Transverse colon (tissue), 4 donors: ENCODE data around the gene EMX2. TPM values are rescaled to one million over a fixed set of nuclear protein-coding genes. Genes with fewer than 3 reads are reported as not detected.
"Not testable (repeated sequence)": the region's sequence is repeated elsewhere in the genome, so short reads cannot be mapped to it uniquely, and the experiment has no call there.

Experiments
- DNase-seq: peaks from one replicate; pipeline ENCODE4 v3.0.0-alpha.2; 2019
- H3K27ac ChIP-seq, 4 donors: fragments of 200-600 bp; sonication (generic); 2 replicates each; pipeline ENCODE4 v1.5.1; 2016 to 2018; ENCODE audit warnings: inconsistent platforms in 4 of 4
- H3K27me3 ChIP-seq: fragments of 200-600 bp; sonication (generic); 2 replicates; pipeline ENCODE4 v1.5.1; 2017; ENCODE audit warnings: inconsistent platforms
- H3K36me3 ChIP-seq, 4 donors: fragments of 200-600 bp; sonication (generic); 2 replicates each; pipeline ENCODE4 v1.5.1; 2017 to 2019; ENCODE audit warnings: inconsistent platforms in 4 of 4
- H3K4me1 ChIP-seq, 4 donors: fragments of 200-600 bp; sonication (generic); 2 replicates each; pipeline ENCODE4 v1.5.1; 2017 to 2020; ENCODE audit warnings: inconsistent platforms in 4 of 4
- H3K4me3 ChIP-seq, 4 donors: fragments of 200-600 bp; sonication (generic); 1 replicate in 1 of 4; 2 replicates in 3 of 4; pipeline versions ENCODE4 v1.5.1 to v1.6.1; 2017 to 2019; ENCODE audit warnings: inconsistent platforms in 4 of 4
- H3K9me3 ChIP-seq, 2 donors: fragments of 200-600 bp; sonication (generic); 2 replicates each; pipeline ENCODE4 v1.5.1; 2017 to 2019; ENCODE audit warnings: inconsistent platforms in 2 of 2
- CTCF ChIP-seq, 5 experiments: fragments of 200-600 bp in 3 of 5; fragments of 450-650 bp in 2 of 5; sonication (generic) in 3 of 5; IDR thresholded peaks; 1 replicate in 2 of 5; 2 replicates in 3 of 5; pipeline ENCODE4 v1.5.1; 2016 to 2017; ENCODE audit warnings: antibody characterized with exemption in 5 of 5, inconsistent platforms in 3 of 5, mild to moderate bottlenecking in 2 of 5, moderate library complexity in 1 of 5
- EP300 ChIP-seq: sonication (generic); formaldehyde crosslinking; IDR thresholded peaks from one replicate; pipeline ENCODE4 v1.6.1; 2017; ENCODE audit warnings: antibody characterized with exemption, low read depth
- POLR2A ChIP-seq: fragments of 450-650 bp; IDR thresholded peaks from one replicate; pipeline ENCODE4 v1.6.1; 2016; ENCODE audit warnings: antibody characterized with exemption, mild to moderate bottlenecking, moderate library complexity
- POLR2AphosphoS5 ChIP-seq, 3 donors: sonication (generic); formaldehyde crosslinking; IDR thresholded peaks; one replicate each; pipeline ENCODE4 v1.6.1; 2016; ENCODE audit warnings: antibody characterized with exemption in 3 of 3
- WGBS, 2 donors: methylation state at CpG; one replicate each; pipeline ENCODE4 v1.1.5; 2018; ENCODE audit warnings: low coverage in 1 of 2; 5-methylcytosine and 5-hydroxymethylcytosine counted together
- in situ Hi-C, 4 donors: fragments of 200-750 bp; cut with MboI; loops; one replicate each; pipeline versions ENCODE4 v1.15.0 to v1.15.1; 2017; ENCODE audit warnings: low sequenced_read_pairs in 3 of 4, low pct_ligation_motif_present in 1 of 4, low pct_unique_long_range_greater_than_20kb in 1 of 4
- intact Hi-C: fragments of 100-400 bp; cut with DNase I; formaldehyde crosslinking; loops from one replicate; pipeline ENCODE4 v1.15.1; 2023; ENCODE audit warnings: low total_unique reads
- total RNA-seq, 4 donors: library from RNA; depleted of rRNA; stranded (reverse); fragments of >200 nt; gene quantifications; one replicate each; pipeline ENCODE4 v1.1.0, GENCODE V29; 2016

EMX2 gene
- total RNA-seq, 4 donors from 2014 or later: 0.95 TPM; not detected in 3

GRCh38 chr10:117578490-117578889 lies 35.9 kb downstream of the EMX2 start:
- no peaks in the 10 kb centered on the region for H3K9me3 ChIP-seq
- H3K27ac ChIP-seq: no peak overlapping the region
- H3K36me3 ChIP-seq: no peaks in the 10 kb centered on the region
- in situ Hi-C loops (no loop called here), intact Hi-C loops (no loop called here)
- H3K4me3 ChIP-seq: no peak overlapping the region
- 69% methylated on average over 3 of the region's 3 CpGs; no CpG with 5 or more reads in 1 of the 2 donors for WGBS, 2 donors
- H3K4me1 ChIP-seq: no peaks in the 10 kb centered on the region
- peaks cover 26% of the 10 kb centered on the region for H3K27me3 ChIP-seq
- DNase-seq: no peak
- no peak for TF ChIP-seq POLR2A
- TF ChIP-seq CTCF (IDR thresholded peaks at IDR 0.05): no peak
- no peak for TF ChIP-seq EP300
- no peak for TF ChIP-seq POLR2AphosphoS5 (IDR thresholded peaks at IDR 0.05)

GRCh38 chr10:117578999-117579590 lies 36.5 kb downstream of the EMX2 start:
- H3K27me3 ChIP-seq: peaks cover 20% of the 10 kb centered on the region
- no peaks in the 10 kb centered on the region for H3K36me3 ChIP-seq
- 70 to 72% methylated on average over 3 to 5 of the region's 5 CpGs for WGBS, 2 donors
- intact Hi-C loops: no loop called here
- no peak for DNase-seq
- TF ChIP-seq POLR2AphosphoS5 (IDR thresholded peaks at IDR 0.05) (no peak), EP300 (no peak), POLR2A (no peak), CTCF (IDR thresholded peaks at IDR 0.05) (no peak)
- no peak overlapping the region for H3K27ac ChIP-seq
- H3K9me3 ChIP-seq: no peaks in the 10 kb centered on the region
- in situ Hi-C loops: no loop called here
- H3K4me1 ChIP-seq: no peaks in the 10 kb centered on the region
- no peak overlapping the region for H3K4me3 ChIP-seq

- DNase-seq: no peak
- 77 to 92% methylated on average over 2 of the region's 2 CpGs for WGBS, 2 donors
- intact Hi-C loops: no loop called here
Observed at GRCh38 chr10:117581961-117582360, 39.4 kb downstream of the EMX2 start.

GRCh38 chr10:117584831-117585230 lies 42.3 kb downstream of the EMX2 start:
- H3K27ac ChIP-seq, H3K4me3 ChIP-seq, H3K4me1 ChIP-seq, DNase-seq, H3K36me3 ChIP-seq, H3K27me3 ChIP-seq, in situ Hi-C loops, H3K9me3 ChIP-seq, intact Hi-C loops: not testable (repeated sequence)
- 67 to 85% methylated on average over 2 of the region's 2 CpGs for whole genome bisulfite sequencing, 2 donors

More at GRCh38 chr10:117581961-117582360, 39.4 kb downstream of the EMX2 start:
- in situ Hi-C loops: no loop called here
- no peaks in the 10 kb centered on the region for H3K27me3 ChIP-seq
- no peak overlapping the region for H3K27ac ChIP-seq
- no peaks in the 10 kb centered on the region for H3K36me3 ChIP-seq
- H3K4me3 ChIP-seq: no peak overlapping the region
- H3K4me1 ChIP-seq: no peaks in the 10 kb centered on the region
- H3K9me3 ChIP-seq: no peaks in the 10 kb centered on the region
- TF ChIP-seq POLR2AphosphoS5 (IDR thresholded peaks at IDR 0.05) (no peak), CTCF (IDR thresholded peaks at IDR 0.05) (no peak), EP300 (no peak), POLR2A (no peak)

- no peaks in the 10 kb centered on the region for H3K4me1 ChIP-seq
- no peak overlapping the region for H3K27ac ChIP-seq
- no peaks in the 10 kb centered on the region for H3K9me3 ChIP-seq
- no peak for DNase-seq
- WGBS, 2 donors: 84 to 96% methylated on average over 3 to 5 of the region's 5 CpGs
- intact Hi-C loops: no loop called here
- no peak for TF ChIP-seq POLR2A
- no peak for TF ChIP-seq POLR2AphosphoS5 (IDR thresholded peaks at IDR 0.05)
- TF ChIP-seq EP300: no peak
- H3K27me3 ChIP-seq: no peaks in the 10 kb centered on the region
- no peaks in the 10 kb centered on the region for H3K36me3 ChIP-seq
- no peak overlapping the region for H3K4me3 ChIP-seq
- in situ Hi-C loops: no loop called here
Observed at GRCh38 chr10:117587036-117587435, 44.5 kb downstream of the EMX2 start.
